GM18502 (cell line): ENCODE measurements around the gene RASGEF1C.

Experiments used
- ATAC-seq: cut with Tn5 transposase; IDR thresholded peaks from one replicate; pipeline ENCODE4 v1.9.1; 2021; ENCODE audit warnings: mild to moderate bottlenecking; ENCODE audit not compliant: unreplicated experiment, poor library complexity

The RASGEF1C gene

GRCh38 chr5:180138976-180139730, 69.9 kb downstream of the RASGEF1C start:
- no peak for ATAC-seq

GRCh38 chr5:180138214-180138975, 70.6 kb downstream of the RASGEF1C start:
- ATAC-seq: no peak

GRCh38 chr5:180137401-180138213, 71.4 kb downstream of the RASGEF1C start:
- ATAC-seq: no peak

- ATAC-seq: no peak
Observed at GRCh38 chr5:180136630-180137381, 72.2 kb downstream of the RASGEF1C start.

GRCh38 chr5:180135967-180136629, 72.9 kb downstream of the RASGEF1C start:
- no peak for ATAC-seq

GRCh38 chr5:180135128-180135955, 73.7 kb downstream of the RASGEF1C start:
- no peak for ATAC-seq

- no peak for ATAC-seq
Observed at GRCh38 chr5:180133971-180134508, 75.0 kb downstream of the RASGEF1C start.

GRCh38 chr5:180133551-180133950, 75.5 kb downstream of the RASGEF1C start:
- ATAC-seq: no peak

- no peak for ATAC-seq
Observed at GRCh38 chr5:180133060-180133459, 76.0 kb downstream of the RASGEF1C start.

- ATAC-seq: no peak
Observed at GRCh38 chr5:180130876-180131740, 77.9 kb downstream of the RASGEF1C start.

- ATAC-seq: no peak
Observed at GRCh38 chr5:180130291-180130869, 78.6 kb downstream of the RASGEF1C start.

- no peak for ATAC-seq
Observed at GRCh38 chr5:180129291-180130190, 79.5 kb downstream of the RASGEF1C start.

- no peak for ATAC-seq
Observed at GRCh38 chr5:180128671-180129261, 80.2 kb downstream of the RASGEF1C start.

- ATAC-seq: no peak
Observed at GRCh38 chr5:180127682-180128670, 81.0 kb downstream of the RASGEF1C start.
